Mucosa of gallbladder (tissue), 1 donor: ENCODE results near the gene KLHL17. TPM values are rescaled to one million over a fixed set of nuclear protein-coding genes. Genes with fewer than 3 reads are reported as not detected.
"Not testable (repeated sequence)": the region's sequence is repeated elsewhere in the genome, so short reads cannot be mapped to it uniquely, and the experiment has no call there.

Source experiments
- DNase-seq: peaks from one replicate; pipeline ENCODE4 v3.0.0-alpha.2; 2020; ENCODE audit warnings: low spot score
- total RNA-seq: library from RNA; stranded (reverse); gene quantifications from one replicate; pipeline ENCODE4 v1.2.1, GENCODE V29; 2021
- donor health status: DM: no; HTN: no; CAD: no.

The KLHL17 gene
- total RNA-seq, 1 donor from 2014 or later = 22.5 TPM

DNA sequence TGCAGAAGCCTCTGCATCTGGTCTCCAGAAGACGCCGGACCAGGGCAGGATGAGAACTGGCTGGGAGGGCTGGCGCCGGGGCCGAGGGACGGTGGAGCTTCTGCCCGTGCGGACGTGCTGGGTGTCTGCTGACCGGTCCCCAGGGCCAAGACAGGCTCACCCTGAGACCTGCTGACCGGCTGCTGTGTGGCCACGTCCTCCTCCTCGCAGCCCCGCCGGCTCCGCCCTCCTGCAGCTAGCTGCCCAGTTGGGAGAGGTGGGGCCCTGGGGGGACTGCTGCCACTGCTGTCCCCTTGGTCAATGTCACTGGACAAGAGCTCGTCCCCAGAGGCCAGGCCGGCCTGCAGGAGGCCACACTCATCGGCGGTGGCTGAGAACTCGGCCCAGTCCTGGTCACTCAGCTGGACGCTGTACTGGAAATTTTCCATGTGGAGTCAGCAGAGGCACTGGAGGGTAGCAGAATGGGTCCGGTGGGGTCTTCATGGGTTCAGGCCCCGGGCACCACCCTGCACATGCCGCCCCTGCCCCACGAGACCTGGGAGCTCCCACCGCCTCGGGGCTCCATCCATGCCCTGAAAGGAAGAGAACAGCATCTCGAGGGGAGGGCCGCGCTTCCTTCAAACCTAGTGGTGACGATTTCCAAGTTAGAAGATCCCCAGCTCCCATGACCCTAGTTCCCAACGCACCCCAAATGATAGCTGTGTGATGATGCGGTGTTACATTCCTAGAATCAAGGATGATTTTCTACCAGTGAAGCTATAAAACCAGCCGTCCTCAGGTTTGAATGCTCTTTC is 20.4 kb downstream of the KLHL17 start:
- DNase-seq = no peak

DNA sequence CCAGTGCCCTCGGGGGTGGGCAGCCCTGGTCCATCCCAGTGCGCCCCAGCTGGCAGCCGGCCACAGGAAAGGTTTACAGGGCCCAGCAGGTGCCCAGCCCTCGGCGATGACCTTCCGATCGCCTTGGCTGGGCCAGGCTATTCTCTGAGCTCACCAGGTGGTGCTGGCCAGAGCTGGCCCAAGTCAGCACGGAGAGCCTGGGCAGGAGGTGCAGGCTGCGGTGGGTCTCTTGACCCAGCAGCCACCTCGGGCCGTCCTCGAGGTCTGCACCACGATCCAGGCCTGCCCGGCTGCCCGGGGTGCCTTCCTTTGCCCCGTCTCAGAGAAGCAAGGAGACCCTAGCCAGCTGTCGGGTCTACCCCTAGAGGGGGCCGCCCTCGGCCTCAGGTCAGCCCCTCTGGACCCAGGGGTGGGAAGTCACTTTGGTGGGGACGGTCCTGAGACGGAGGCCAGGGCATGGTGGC is 21.1 kb downstream of the KLHL17 start:
- DNase-seq = no peak

DNA sequence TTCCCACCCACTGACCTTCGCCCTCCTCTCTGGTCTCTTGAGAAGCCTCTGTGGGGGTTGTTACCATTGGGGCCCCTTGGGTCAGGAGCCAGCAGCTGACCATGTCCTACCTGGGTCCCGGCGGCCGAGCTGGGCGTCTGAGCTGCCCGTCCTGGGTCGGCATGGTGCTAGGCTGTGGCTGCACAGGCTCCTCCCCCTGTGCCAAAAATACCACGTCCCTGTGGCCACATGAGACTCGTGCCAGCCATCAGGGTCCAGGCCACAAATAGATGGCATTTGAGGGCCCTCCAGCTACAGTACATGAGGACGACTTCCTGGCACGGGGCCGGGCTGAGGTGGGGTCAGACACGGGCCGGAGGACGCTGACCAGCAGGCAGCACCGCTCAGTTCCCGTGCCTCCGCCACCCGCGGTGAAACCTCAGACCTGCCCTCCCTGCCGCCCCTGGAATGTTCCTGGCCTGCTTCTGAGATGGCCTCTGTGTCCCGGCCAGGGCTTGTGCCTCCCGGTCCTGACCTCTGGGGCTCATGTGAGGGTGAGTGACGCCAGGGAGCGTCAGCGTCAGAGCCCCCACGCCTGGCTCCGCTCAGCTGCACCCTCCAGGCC is 21.7 kb downstream of the KLHL17 start, which contains the start of gene PERM1:
Gene PERM1 (minus strand): TSS at position 139 of the 604 bp plus-strand sequence. CDS start 1,064 bp downstream, outside the sequence.
- DNase-seq = no peak

DNA sequence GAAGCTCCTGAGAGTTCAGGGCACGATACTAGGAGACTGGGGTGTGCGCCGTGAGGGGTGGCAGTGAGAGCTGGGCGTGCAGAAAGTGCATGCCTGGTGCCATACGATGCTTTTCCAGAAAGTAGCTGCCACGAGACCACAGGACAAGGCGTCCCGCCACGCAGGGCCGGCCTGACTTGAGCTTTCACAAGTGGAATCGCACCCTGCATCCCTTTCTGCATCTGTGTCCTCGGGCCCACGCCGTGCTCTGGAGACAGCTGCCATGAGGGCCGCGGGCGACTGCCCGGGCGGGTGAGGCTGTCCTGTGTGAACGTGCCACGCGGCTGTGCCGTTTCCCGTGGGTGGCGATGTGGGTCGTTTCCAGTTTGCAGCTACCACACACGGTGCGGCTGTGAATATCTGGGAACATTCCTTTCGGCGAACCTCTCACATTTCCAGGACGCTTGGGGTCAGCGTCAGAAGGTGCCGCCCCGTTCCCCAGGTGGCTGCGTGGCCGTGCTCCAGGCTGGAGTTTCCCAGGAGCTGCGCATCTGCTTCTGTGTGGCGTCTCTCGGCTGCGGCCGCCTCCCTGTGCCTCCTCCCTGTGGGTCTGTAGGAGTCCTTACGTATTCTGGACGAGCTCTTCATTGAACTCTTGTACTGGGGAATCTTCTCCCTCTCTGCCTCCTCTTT is 22.5 kb downstream of the KLHL17 start:
- DNase-seq = no peak

DNA sequence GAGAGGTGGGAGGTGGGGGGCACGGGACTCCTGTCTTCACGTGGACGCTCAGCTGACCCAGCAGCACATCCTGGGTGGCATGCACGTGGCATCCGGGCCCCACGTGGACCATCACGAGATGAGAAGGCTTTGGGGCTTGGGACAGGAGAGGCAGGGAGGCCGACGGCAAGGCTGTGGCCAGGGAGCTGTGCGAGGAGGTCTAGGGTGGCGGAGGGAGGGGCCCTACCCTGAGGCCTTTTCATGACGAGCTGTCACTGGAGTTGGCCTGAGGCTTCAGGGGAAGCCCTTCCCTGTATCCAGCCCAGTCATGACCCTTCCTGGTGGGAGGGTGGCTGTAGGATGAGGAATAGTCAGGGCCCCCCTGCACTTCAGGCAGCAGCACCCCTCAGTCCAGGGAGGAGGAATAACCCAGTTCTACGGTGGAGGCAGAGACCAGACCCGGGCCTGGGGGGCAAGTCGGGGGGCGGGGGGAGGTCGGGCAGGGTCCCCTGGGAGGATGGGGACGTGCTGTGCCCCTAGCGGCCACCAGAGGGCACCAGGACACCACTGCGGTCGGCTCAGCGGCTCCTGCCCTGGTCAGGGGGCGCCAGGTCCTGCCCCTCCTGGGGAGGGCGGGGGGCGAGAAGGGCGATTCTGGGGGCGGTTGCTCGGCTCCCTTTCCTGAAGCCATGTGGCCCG is 23.6 kb downstream of the KLHL17 start:
- DNase-seq = no peak

DNA sequence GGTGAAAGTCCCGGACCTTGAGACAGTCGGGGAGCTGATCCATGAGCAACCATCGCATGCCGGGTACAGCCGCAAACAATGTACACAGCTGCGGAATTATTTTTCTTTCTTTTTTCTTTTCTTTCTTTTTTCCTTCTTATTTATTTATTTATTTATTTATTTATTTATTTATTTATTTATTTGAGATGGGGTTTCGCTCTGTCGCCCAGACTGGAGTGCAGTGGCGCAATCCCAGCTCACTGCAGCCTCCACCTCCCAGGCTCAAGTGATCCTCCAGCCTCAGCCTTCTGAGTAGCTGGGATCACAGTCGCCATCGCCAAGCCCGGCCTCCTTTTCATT is 24.1 kb downstream of the KLHL17 start:
- no peak for DNase-seq

DNA sequence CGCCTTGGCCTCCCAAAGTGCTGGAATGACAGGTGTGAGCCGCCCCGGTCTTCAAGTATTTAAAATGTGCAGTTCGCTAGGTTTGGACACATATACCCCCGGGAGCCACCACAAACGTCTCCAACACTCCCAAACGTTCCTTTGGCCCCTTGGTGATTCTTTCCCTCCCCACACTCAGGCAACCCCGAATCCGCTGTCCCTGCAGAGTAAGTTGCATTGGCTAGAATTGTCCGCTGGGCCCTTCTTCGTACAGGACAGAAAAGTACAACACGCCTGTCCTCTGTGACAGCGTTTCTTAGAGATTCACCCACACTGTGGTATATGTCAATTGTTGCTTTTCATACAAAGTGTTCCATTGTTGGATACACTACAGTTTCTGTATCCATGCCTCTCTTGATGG is 24.7 kb downstream of the KLHL17 start:
- DNase-seq = no peak

DNA sequence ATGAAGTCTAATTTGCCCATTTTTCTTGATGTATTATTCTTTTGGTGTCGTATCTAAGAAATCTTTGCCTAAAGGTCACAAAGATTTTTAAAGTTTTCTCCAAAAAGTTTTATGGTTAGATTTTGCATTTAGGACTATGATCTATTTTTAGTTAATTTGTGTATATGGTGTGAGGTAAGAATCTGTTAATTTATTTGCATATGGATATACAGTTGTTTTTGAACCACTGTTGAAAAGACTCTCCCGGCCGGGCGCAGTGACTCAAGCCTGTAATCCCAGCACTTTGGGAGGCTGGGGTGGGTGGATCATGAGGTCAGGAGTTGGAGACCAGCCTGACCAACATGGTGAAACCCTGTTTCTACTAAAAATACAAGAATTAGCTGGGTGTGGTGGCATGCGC is 27.7 kb downstream of the KLHL17 start:
- not testable (repeated sequence) for DNase-seq

DNA sequence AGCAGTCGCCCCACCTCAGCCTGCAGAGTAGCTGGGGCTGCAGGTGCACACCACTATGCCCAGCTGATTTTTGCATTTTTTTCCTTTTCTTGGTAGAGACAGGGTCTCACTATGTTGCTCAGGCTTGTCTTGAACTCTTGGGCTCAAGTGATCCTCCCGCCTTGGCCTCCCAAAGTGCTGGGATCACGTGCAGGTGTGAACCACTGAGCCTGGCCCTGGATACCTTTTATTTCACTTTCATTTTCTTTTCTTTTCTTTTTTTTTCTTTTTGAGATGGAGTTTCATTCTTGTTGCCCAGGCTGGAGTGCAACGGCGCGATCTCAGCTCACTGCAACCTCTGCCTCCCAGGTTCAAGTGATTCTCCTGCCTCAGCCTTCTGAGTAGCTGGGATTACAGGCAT is 30.9 kb downstream of the KLHL17 start:
- DNase-seq = not testable (repeated sequence)

DNA sequence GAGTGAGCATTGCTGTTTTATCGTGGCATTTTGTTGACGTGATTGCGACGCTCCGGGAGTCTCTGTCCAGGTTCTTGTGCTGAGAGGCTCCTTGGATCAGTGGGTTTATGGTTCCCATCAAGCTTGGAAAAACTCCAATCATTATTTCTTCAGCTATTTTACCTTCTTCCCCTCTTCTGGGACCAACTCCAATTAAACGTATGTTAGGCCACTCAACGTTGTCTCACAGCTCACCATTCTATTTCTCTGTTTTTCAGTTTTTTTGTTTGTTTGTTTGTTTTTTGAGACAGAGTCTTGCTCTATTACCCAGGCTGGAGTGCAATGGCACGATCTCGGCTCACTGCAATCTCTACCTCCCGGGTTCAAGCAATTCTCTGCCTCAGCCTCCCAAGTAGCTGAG is 31.5 kb downstream of the KLHL17 start:
- no peak for DNase-seq

DNA sequence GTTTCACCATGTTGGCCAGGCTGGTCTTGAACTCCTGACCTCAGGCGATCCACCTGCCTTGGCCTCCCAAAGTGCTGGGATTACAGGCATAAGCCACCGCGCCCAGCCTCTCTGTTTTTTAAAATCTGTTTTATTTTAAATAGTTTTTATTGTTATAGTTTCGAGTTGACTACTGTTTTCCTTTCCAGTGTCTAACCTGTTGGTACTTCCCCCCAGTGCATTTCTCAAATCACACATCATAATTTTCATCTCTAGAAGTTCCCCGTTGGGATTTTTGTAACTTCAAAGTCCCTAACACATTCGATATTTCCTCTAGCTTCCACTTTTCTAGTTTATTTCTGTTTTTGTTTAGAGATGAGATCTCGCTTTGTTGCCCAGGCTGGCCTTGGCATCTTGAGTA is 32.0 kb downstream of the KLHL17 start:
- DNase-seq = no peak

DNA sequence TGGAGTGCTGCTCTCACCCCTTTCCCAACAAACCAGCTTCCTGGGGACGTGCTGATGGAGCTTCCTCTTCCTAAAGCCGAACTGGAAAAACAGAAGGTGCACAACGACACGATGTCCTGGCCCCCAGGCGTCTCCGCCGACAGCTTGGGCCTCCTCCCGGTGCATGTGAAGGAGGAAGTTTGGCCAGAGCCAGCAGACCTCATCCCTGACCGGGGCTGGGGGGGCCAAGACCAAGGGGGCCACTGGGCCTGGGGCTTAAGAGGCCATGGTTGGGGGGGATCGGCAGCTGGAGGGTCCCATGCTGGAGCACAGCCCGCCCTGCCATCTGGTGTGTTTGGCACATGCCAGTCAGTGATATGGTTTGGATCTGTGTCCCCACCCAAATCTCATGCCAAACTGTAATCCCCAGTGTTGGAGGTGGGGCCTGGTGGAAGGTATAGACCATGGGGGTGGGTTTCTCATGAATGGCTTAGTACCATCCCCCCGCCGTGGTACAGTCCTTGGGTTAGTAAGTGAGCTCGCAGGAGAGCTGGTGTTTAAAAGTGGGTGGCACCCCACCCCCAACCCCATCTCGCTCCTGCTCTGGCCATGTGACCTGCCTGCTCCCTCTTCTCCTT is 33.1 kb downstream of the KLHL17 start:
- DNase-seq = no peak

DNA sequence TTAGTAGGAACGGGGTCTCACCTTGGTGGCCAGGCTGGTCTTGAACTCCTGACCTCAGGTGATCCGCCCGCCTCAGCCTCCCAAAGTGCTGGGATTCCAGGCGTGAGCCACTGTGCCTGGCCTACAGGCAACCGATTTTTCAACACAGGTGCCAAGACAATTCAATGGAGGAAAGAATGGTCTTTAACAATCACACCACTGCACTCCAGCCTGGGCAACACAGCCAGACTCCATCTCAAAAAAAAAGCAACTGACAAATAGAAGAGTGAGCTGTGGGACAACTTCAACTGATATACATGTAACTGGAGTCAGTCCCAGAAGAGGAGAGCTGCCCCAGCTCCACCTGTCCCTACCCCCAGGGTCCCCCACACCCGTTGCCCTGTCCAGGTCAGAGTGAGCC is 34.2 kb downstream of the KLHL17 start:
- not testable (repeated sequence) for DNase-seq

DNA sequence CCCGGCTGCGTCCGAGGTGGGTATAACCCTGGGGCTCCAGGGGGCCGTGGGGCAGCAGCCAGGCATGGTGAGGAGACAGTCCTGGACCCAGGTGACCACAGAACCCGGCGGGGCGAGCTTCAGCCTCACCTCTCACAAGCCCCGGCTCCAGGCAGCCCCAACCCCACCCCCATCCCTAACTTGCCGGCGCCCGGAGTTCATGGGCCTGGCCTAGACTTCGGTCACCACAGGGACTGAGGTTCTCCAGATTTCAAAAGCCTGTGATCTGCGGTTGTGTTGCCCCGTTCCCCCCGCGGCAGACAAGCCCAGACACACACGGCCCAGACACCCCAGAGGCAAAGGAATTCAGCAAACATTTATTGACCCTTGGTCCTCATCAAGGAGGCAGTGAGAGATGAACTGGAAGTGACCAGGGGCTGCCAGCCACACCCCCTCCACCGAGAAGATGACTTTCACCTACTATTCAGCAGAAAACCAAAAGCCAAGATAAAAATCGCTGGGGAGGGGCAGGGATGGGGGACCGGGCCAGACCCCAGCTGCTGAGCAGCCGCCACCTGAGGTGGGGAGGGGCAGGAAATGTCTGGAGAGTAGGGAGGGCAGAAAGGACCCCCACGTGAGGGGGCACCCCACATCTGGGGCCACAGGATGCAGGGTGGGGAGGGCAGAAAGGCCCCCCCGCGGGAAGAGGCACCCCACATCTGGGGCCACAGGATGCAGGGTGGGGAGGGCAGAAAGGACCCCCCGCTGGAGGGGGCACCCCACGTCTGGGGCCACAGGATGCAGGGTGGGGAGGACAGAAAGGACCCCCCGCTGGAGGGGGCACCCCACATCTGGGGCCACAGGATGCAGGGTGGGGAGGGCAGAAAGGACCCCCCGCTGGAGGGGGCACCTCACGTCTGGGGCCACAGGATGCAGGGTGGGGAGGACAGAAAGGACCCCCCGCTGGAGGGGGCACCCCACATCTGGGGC is 35.6 kb downstream of the KLHL17 start:
- DNase-seq = no peak

DNA sequence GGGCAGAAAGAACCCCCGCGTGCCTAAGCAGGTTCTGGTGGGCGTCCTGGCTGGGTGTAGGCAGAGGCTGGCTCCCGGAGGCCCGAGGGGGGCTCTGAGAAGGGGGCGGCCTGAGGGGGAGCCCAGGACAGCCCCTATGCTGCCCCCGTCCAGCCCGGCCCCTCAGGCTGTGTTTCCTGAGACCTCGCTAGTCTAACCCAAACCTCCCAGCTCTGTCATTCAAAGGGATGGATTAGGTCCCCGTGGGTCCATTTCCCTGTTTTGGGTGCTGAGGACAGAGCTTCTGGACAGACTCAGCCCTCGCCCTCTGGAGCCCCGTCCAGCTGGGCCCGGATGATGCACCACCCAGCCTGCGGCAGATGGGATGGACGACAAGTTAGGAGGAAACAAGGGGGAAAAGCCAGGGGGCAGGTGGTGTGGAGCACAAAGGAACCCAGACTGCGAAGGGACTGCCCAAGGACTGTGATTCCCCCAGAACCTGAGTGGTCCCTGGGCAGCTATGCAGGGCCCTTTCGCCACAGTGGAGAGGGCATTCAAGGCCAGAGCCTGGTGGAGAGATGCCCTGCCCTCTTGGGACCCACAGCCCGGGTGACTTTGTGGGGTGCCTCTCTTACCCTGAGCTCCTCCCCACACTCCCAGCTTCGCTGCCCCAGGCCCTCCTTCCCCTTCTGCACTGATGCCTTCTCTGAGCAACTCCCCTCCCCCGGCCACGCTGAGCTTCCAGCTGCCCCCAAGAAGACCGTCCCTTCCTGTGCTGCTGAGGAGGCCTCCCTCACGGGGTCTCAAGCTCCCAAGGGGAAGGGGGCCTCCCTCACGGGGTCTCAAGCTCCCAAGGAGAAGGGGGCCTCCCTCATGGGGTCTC is 36.7 kb downstream of the KLHL17 start:
- no peak for DNase-seq

DNA sequence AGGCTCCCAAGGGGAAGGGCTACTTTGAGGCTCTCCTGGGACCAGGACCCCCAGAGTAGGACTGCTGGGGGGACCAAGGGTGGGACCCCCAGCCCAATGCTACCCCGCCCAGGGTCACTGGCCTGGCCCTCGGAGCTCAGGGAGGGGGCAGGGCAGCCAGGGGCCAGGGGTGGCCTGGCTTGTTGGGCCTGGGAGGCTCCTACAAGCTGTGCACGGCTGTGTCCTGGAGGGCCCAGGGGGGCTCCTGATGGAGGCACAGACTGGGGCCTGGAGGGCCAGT is 37.3 kb downstream of the KLHL17 start:
- no peak for DNase-seq

DNA sequence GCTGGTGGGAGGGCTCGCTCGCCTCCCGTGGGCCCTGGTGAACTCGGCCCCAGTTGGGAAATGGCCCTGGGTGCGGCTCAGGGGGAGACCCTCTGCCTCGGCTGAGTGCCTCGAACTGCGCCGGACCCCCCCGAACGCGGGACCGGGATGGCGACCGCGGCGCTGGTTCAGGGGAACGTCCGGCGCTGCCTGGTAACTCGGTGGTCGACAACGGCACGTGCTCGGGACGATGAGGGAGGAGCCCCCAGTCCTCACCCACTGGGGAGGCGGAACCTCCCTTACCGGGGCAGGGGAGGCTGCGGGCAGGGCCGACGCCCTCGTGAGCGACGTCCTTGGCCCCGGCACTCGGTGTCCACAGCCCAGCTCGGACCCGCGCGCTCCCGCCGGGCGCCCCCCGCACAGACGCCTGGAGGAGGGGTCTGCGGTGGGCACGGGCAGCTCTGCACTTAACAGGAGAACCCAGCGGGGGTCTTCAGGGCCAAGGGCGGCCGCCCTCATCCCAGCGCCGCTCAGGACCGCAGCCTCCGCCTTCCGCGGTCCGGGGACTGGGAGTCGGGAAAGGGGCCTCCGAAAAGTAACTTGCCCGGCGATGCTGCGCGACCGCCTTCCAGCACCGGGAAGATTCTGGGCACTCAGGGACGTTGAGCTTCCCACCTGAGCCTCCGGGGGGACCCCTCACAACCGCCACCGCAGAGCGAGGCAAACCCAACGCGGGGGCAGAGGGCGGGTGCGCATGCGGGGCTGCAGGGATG is 37.8 kb downstream of the KLHL17 start:
- DNase-seq = no peak

DNA sequence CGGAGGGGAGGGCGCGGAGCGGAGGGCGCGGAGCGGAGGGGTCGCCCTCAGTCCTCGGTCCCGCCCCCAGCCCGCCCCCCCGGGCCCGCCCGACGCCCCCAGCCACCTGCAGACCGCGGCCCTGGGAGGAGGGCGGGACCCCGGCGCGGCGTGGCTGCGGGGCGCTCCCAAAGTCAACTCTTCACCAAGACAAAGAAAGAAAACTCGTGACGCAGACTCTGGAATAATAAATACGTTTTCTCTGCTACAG is 38.3 kb downstream of the KLHL17 start:
- DNase-seq = no peak

DNA sequence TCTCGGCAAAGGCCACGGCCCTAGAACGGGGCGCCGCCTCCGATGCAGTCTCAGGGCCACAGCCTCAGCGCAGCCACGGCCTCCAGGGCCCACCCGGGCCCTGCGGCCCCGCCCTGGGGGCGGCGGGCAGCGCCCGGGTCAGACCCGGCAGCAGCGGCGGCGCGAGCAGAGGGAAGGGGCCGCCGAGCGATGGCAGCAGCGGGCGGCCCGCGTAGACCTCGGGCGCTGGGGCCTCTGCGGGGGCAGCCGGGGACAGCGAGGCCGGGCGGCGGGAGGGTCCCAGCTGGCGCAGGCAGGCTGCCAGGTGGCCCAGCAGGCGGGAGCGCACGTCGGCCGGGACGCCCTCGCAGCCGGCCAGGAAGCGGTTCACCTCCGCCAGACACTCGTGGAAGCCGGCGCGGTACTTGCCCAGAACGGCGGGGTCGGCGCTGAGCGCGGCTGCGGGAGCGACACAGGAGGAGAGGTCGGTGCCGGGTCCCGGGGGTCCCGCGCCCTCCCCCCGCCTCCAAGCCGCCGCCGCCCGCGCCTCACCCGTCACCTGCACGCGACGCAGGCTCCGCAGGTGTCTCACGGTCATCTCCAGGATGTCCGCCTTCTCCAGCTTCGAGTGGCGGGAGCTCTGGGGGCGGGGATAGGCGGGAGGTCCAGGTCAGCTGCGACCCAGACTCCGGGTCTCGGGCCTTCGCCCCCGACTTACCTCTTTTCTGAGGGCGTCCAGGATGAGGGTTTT is 38.8 kb downstream of the KLHL17 start:
- no peak for DNase-seq
